Hematopoietic multipotent progenitor cell treated with erythropoietin and hydrocortisone succinate and interleukin-3 and kit ligand, for 6 days (in vitro differentiated cells): ENCODE measurements around the gene LNX1.
"Not testable (repeated sequence)": the region's sequence is repeated elsewhere in the genome, so short reads cannot be mapped to it uniquely, and the experiment has no call there.

ENCODE experiments used
- DNase-seq: peaks from one replicate; pipeline ENCODE4 v3.0.0-alpha.2; 2015

LNX1 gene

DNA sequence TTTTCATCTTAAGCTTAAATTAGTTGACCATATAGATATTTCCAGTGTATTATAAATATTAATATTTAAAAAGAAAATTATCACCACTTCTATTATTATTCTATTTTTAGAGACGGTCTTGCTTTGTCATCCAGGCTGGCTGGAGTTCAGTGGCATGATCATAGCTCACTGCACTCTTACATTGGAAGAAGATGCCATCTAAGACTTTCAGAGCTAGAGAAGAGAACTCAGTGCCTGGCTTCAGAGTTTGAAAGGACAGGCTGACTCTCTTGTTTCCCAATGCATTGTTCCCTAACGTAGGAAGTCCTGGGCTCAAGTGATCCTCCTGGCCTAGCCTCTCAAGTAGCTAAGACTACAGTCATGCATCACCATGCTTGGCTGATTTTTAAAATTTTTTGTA lies 137.9 kb downstream of the LNX1 start:
- DNase-seq, result no peak

DNA sequence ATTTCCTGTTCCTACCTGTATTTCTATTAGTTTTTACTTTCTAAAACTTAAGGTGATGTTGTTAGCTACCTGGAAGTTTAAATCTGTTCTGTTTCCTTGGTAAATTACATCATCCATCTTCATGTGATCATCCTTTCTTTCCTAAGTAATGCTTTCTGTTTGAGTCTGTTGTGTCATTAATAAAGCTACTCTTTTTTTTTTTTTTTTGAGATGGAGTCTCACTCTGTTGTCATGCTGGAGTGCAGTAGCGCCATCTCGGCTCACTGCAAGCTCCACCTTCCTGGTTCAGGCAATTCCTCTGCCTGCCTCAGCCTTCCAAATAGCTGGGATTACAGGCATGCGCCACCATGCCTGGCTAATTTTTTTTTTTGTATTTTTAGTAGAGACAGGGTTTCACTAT lies 140.5 kb downstream of the LNX1 start:
- no peak for DNase-seq

DNA sequence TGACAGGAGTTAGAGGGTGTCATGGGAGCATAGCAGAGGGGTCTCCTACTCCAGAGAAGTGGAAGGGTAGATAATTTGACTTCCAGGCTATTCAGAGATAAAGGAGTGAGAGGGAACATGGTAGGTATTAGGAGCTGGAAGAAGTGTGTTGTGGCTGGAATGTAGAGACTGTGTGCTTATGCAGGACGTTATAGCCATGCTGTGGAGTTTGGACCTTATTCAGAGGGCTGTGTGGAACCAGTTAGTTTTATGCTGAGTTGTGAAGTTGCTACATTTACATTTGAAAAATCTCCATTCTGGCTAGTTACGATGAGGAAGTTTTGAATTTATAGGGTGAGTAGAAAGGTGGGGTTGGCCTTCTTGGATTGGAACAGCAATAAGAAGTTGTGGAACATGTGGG lies 146.3 kb downstream of the LNX1 start:
- no peak for DNase-seq

DNA sequence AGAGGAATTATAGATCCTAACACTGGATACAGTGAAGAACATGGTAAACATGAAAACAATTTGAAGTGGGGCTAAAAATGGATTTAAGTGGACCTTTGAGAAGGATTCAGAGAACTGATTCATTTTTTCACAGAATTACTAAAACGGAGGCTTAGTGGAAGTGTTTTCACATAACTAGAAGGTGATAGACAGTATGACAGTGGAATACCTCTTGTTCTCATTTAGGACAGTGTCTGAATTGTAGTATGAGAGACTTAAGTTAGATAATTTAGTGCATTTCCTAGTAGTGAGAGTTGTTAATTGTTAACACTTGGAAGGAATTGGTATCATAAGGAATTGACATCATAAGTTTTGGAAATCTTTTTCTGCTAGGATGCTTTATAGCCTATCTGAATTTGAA lies 149.7 kb downstream of the LNX1 start:
- no peak for DNase-seq

DNA sequence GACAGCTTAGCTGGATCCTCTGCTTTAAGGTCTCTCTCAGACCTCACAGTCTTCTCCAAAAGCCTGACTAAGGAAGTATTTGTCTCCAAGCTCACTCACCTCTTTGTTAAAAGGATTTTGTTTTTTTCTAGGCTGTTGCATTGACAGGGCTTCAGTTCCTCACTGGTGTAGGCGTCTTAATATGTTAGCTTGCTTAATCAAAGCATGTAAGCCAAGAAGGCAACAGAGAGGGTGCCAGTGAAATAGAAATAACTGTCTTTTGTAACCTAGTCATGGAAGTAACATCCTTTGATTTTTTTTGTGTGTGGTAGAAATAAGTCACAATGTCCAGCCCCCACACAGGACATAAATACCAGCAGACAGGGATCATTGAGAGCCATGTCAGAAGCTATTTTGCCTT lies 155.0 kb downstream of the LNX1 start:
- no peak for DNase-seq

DNA sequence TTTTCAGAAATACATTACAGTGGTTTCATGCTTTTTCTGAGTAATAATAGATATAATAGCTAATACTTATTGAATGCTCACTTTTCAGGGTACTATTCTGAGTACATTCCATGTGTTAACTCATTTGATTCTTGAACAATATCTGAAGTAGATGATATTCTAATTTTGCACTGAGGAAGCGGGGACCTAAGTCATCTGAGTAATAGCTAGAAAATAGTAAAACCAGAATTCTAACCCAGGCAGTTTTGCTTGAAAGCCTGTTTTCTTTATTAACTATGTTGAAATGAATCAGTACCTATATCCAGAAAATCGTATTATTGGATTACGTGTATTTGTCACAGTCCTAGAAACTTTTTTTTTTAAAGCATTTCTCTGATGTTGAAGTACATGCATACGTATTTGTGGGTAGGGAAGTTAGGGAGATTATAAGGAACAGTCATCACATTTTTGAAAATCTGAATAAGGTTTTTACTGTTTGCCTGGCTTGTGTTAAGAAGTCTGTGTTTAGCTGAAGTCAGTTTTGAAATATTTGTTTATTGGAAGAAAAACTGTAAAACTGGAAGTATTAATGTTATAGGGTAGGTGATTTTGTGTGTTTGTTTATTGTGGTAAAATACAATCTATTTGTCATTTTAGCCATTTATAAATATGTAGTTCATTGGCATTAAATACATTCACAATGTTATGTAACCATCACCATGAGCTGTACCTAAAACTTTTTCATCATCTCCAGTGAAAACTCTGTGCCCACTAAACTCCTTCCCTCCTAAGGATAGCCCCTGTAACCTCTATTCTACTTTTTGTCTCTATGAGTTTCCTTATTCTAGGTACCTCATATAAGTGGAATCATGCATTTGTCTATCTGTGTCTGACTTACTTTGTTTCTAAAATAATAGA lies 158.5 kb downstream of the LNX1 start:
- DNase-seq, result no peak

DNA sequence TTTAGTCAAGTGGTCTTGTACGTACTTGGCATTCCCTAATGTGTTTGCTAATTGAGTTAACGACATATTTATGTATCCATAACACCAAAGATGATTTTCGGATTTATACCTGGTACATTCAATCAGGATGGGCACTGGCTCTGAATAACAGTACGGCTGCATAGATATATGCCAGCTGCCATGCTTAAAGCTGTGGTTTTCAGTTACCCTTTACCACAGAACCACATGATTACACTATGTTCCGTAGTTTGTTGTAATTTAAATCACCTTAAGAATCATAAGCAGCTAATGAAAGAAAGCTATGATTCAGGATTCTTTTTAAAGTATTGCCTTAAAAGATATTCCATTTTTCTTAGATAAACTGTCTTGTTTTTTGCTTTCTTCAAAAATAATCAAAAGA lies 160.2 kb downstream of the LNX1 start:
- peak; percentile 41 for DNase-seq

DNA sequence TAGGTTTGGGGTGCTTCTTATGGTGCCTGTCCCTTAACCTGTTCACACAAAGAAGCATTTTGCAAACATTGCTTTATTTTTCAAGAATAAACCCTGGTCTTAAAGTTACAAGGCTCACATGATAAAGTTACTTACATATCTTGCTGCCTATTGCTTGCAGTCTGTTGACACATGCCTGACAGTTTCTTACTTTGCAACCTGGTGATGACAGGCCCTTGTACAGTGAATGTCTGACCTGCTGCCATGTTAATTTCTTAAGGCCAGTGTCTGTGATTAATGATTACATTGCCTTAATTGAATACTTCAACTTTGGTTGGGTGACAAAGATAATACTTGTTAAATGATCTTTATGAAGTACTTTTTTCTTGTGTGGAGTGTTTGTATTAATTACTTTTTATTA lies 163.9 kb downstream of the LNX1 start:
- no peak for DNase-seq

DNA sequence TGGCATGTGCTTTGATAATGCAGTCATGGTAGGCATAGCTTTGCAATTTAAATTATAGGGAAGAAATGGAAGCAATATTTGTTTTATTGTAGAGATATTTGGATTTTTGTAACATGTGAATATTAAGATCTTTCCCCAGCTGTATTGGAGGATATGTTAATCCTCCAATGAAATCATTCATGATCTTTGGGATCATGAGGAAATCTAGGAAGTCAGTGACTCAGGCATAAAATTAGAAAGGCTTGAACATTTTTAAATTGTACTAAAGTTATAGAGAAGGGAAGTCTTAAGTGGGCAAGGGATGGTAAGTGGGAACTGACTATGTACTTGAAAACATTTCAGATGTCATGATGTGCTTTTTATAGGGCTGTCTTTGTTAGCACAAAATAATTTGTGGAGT lies 167.0 kb downstream of the LNX1 start:
- no peak for DNase-seq

DNA sequence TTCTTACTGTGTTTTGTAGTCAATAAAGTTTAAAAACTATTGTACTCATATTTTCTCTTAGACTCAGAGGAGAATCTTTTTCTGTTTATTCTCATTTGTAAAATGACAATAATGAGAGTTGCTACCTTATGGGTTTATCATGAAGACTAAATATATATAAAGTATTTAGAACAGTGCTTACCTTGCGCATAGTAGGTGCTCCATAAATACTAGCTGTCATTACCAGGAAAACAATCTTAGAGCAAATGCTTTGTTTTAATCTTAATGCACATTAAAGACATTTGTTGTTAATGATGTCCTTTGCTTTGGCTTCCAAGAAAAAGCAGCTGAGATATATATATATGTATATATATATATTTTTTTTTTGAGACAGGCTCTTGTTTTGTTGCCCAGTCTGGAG lies 168.9 kb downstream of the LNX1 start:
- DNase-seq, result no peak

DNA sequence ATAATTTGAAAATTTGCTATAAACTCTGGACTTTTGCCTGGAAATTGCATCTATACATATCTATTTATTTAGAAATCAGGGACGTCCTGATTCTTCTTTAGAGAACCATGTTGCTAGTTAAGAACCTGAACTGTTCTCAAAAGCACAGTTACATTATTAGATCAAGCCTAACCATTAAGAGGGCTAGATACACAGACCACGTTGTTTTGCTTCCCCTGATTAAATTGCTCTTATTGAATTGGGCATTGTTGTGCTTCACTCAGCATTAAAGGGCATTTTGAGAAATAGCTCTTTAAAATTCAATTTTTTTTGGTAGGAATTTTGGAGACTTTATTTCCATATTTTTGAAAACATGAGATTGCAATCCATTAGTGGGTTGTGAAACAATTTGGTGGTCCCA lies 169.5 kb downstream of the LNX1 start:
- no peak for DNase-seq

DNA sequence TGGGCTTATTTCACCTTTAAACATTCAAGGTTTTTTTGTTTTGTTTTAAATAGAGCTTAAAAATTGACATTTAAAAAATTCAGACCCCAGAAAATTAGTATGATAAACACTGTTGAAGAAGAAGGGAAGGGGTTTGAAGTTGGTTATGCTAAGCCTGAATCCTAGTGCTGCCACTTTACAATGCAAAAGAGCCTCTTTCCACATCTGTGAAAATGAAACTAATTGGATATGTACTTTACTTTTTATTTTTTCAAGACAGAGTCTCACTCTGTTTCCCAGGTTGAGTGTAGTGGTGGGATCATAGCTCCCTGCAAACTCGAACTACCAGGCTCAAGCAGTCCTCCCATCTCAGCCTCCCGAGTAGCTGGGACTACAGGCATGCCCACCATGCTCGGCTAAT lies 172.1 kb downstream of the LNX1 start:
- DNase-seq, result no peak

DNA sequence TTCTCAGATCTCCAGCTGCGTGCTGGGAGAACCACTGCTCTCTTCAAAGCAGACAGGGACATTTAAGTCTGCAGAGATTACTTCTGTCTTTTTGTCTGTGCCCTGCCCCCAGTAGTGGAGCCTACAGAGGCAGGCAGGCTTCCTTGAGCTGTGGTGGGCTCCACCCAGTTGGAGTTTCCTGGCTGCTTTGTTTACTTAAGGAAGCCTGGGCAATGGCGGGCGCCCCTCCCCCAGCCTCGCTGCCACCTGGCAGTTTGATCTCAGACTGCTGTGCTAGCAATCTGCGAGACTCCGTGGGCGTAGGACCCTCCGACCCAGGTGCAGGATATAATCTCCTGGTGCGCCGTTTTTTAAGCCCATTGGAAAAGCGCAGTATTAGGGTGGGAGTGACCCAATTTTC lies 181.8 kb downstream of the LNX1 start:
- DNase-seq, result not testable (repeated sequence)
